Keratinocyte (primary cell): Measurements from ENCODE around the gene ACVR1B. TPM values are rescaled to one million over a fixed set of nuclear protein-coding genes. Genes with fewer than 3 reads are reported as not detected.
A peak's percentile ranks its signal among the peaks of the same experiment; 100 is the strongest.

Experiments
- DNase-seq: peaks from one replicate; pipeline ENCODE4 v3.0.0-alpha.2; 2011; ENCODE audit warnings: low read depth, missing footprints, low spot score
- FAIRE-seq: peaks from 2 replicates; lab custom pipeline; 2011; peaks lifted over from hg19 to GRCh38; lab: Jason Lieb, UNC
- H2AFZ ChIP-seq: 2 replicates; pipeline ENCODE4 v1.6.0; 2012; ENCODE audit warnings: low read length, control low read depth, inconsistent platforms; ENCODE audit not compliant: control insufficient read depth
- H3K27ac ChIP-seq: 2 replicates; pipeline ENCODE4 v1.5.1; 2011; ENCODE audit warnings: low read length; ENCODE audit not compliant: control insufficient read depth, insufficient read depth
- H3K27me3 ChIP-seq: 3 replicates; pipeline ENCODE4 v1.6.0; 2011; ENCODE audit warnings: low read length; ENCODE audit not compliant: control insufficient read depth, insufficient read depth; ENCODE audit errors: extremely low read depth
- H3K36me3 ChIP-seq, 2 experiments: 2 replicates in 1 of 2; 3 replicates in 1 of 2; pipeline ENCODE4 v1.5.1; 2011; ENCODE audit warnings: low read length in 2 of 2, mild to moderate bottlenecking in 1 of 2; ENCODE audit not compliant: control insufficient read depth in 2 of 2, insufficient read depth in 2 of 2; ENCODE audit errors: extremely low read depth in 1 of 2
- H3K4me1 ChIP-seq: 3 replicates; pipeline ENCODE4 v1.5.1; 2011; ENCODE audit warnings: low read length; ENCODE audit not compliant: control insufficient read depth, insufficient read depth; ENCODE audit errors: extremely low read depth
- H3K4me2 ChIP-seq: 3 replicates; pipeline ENCODE4 v1.6.0; 2011; ENCODE audit warnings: low read depth, low read length; ENCODE audit not compliant: control insufficient read depth, insufficient read depth; ENCODE audit errors: extremely low read depth
- H3K4me3 ChIP-seq, 3 experiments: fragments of 200-600 bp in 1 of 3; sonication (generic) in 1 of 3; 2 replicates in 2 of 3; 3 replicates in 1 of 3; pipeline ENCODE4 v1.5.1; 2011 to 2016; ENCODE audit warnings: low read length in 3 of 3, mild to moderate bottlenecking in 3 of 3, control low read depth in 2 of 3, inconsistent platforms in 1 of 3, low read depth in 1 of 3, mixed read lengths in 1 of 3, mixed run types in 1 of 3, moderate library complexity in 1 of 3; ENCODE audit not compliant: control insufficient read depth in 2 of 3, insufficient read depth in 2 of 3; ENCODE audit errors: extremely low read depth in 1 of 3
- H3K79me2 ChIP-seq: 2 replicates; pipeline ENCODE4 v1.6.0; 2012; ENCODE audit warnings: low read length; ENCODE audit not compliant: control insufficient read depth, insufficient read depth
- H3K9ac ChIP-seq: 3 replicates; pipeline ENCODE4 v1.6.0; 2011; ENCODE audit warnings: low read length; ENCODE audit not compliant: control insufficient read depth, insufficient read depth; ENCODE audit errors: extremely low read depth
- H3K9me1 ChIP-seq: 3 replicates; pipeline ENCODE4 v1.6.0; 2011; ENCODE audit warnings: low read length; ENCODE audit not compliant: control insufficient read depth, insufficient read depth; ENCODE audit errors: extremely low read depth
- H3K9me3 ChIP-seq: 2 replicates; pipeline ENCODE4 v1.5.1; 2012; ENCODE audit warnings: low read depth, low read length; ENCODE audit not compliant: control insufficient read depth
- H4K20me1 ChIP-seq: 3 replicates; pipeline ENCODE4 v1.6.0; 2011; ENCODE audit warnings: low read length; ENCODE audit not compliant: control insufficient read depth, insufficient read depth; ENCODE audit errors: extremely low read depth
- EZH2 ChIP-seq: IDR thresholded peaks from one replicate; pipeline ENCODE4 v1.6.1; 2012; ENCODE audit warnings: inconsistent platforms, mild to moderate bottlenecking, low read length, moderate library complexity
- dilution Hi-C: fragments of 300-500 bp; cut with MboI; formaldehyde crosslinking; loops from one replicate; pipeline ENCODE4 v1.7.0; 2020; ENCODE audit warnings: low sequenced_read_pairs; ENCODE audit not compliant: extremely low pct_ligation_motif_present
- polyA plus RNA-seq, 5 experiments: library from polyadenylated mRNA; depleted of rRNA in 3 of 5; stranded (reverse) in 3 of 5; stranded (forward) in 1 of 5; unstranded in 1 of 5; fragments of >200 nt; gene quantifications; 1 replicate in 1 of 5; 2 replicates in 3 of 5; 3 replicates in 1 of 5; pipeline versions ENCODE4 v1.2.1 to v1.2.3, GENCODE V29; 2011 to 2012; ENCODE audit warnings: missing spikeins in 2 of 5, low read depth in 1 of 5, low replicate concordance in 1 of 5
- TF ChIP-seq, protein P1 (sequence below), 3 experiments: IDR thresholded peaks in 1 of 3; conservative IDR thresholded peaks in 1 of 3; optimal IDR thresholded peaks in 1 of 3; 2 replicates in 2 of 3; 3 replicates in 1 of 3; pipeline versions ENCODE3 to v1.5.1; 2011; ENCODE audit warnings: low read length in 3 of 3, mild to moderate bottlenecking in 3 of 3, moderate library complexity in 2 of 3, control low read depth in 1 of 3, inconsistent platforms in 1 of 3; ENCODE audit not compliant: insufficient read depth in 2 of 3; ENCODE audit errors: extremely low read depth in 1 of 3

ACVR1B gene
- polyA plus RNA-seq, 1 donor (not counting 4 experiments of a cell fraction or from before 2014, with no cell fraction given): 12.7 TPM

DNA sequence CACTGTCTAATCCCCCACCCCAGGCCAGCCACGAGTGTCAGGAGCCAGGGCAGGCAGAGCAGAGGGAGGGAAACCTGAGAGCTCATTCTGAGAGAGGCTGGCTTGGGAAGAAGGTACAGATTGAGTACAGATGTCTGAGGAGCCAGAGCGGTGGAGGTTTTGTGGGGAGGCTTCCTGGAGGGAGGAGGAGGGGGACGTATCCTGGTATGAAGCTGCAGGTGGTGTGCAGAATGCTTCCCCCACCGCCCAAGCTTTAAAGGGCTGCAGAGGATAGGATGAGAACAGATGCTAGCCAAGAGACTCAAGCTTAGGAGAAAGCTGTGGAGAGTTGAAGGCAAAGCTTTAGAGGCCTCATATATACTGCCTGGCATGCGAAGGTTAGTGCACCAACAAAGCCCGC is 52.1 kb downstream of the ACVR1B start:
- no peak for DNase-seq
- no peak overlapping the region for H3K4me2 ChIP-seq
- FAIRE-seq: no peak
- no peak overlapping the region for H2AFZ ChIP-seq
- H3K27ac ChIP-seq: no peak overlapping the region
- H3K9ac ChIP-seq: no peak overlapping the region
- no peaks in the 10 kb centered on the region for H3K9me1 ChIP-seq
- peaks cover 3% of the 10 kb centered on the region for H3K4me1 ChIP-seq
- TF ChIP-seq, protein P1, sequence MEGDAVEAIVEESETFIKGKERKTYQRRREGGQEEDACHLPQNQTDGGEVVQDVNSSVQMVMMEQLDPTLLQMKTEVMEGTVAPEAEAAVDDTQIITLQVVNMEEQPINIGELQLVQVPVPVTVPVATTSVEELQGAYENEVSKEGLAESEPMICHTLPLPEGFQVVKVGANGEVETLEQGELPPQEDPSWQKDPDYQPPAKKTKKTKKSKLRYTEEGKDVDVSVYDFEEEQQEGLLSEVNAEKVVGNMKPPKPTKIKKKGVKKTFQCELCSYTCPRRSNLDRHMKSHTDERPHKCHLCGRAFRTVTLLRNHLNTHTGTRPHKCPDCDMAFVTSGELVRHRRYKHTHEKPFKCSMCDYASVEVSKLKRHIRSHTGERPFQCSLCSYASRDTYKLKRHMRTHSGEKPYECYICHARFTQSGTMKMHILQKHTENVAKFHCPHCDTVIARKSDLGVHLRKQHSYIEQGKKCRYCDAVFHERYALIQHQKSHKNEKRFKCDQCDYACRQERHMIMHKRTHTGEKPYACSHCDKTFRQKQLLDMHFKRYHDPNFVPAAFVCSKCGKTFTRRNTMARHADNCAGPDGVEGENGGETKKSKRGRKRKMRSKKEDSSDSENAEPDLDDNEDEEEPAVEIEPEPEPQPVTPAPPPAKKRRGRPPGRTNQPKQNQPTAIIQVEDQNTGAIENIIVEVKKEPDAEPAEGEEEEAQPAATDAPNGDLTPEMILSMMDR (optimal IDR thresholded peaks at IDR 0.05 in 1 of 3, IDR thresholded peaks at IDR 0.05 in 1 of 3, conservative IDR thresholded peaks at IDR 0.05 in 1 of 3; ENCODE audit: extremely low read depth in 1 of 3, insufficient read depth in 2 of 3, low read length in 3 of 3): no peak
- TF ChIP-seq EZH2: no peak
- no peaks in the 10 kb centered on the region for H3K79me2 ChIP-seq
- H3K9me3 ChIP-seq: no peaks in the 10 kb centered on the region
- H3K36me3 ChIP-seq: no peaks in the 10 kb centered on the region
- dilution Hi-C loops: no loop called here
- no peak overlapping the region for H3K4me3 ChIP-seq
- peaks cover 28% of the 10 kb centered on the region for H3K27me3 ChIP-seq
- H4K20me1 ChIP-seq: peaks cover 7% of the 10 kb centered on the region

DNA sequence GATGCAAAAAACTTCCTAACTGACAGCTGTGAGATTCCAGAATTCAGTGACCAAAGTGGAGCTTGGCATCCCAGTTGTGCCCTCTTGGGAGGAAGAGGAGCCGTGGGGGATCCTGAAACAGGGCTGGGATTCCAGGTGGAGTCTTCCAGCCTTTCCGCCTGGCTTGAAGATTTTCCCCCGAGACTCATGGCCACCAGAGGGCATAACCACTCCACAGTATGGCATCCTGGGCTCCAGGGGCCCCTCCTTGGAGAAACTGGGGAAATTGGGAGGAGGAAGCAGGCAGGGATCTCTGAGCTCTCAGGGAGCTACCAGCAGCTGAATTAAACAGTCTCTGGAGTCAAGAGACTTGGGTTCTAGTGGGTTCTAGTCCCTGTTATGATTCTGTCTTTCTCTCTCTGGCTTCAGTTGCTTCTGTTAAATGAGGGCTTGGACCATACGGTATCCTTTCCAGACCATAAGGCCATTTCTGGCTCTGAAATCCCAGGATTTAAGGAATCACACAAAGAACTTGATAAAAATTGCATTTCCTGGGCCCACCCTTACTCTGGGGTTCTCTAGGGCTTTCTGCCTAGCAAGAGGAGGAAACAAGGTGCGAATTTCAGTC is 52.6 kb downstream of the ACVR1B start:
- no peak overlapping the region for H3K27ac ChIP-seq
- TF ChIP-seq, protein P1 (optimal IDR thresholded peaks at IDR 0.05 in 1 of 3, IDR thresholded peaks at IDR 0.05 in 1 of 3, conservative IDR thresholded peaks at IDR 0.05 in 1 of 3; ENCODE audit: extremely low read depth in 1 of 3, insufficient read depth in 2 of 3, low read length in 3 of 3): peak; percentile 74 to 86 (median 81)
- TF ChIP-seq EZH2: no peak
- H3K27me3 ChIP-seq: peaks cover 28% of the 10 kb centered on the region
- H3K9me3 ChIP-seq: no peaks in the 10 kb centered on the region
- peaks cover 3% of the 10 kb centered on the region for H3K9me1 ChIP-seq
- dilution Hi-C loops: no loop called here
- H3K79me2 ChIP-seq: no peaks in the 10 kb centered on the region
- no peak overlapping the region for H3K4me3 ChIP-seq
- H4K20me1 ChIP-seq: peaks cover 7% of the 10 kb centered on the region
- no peaks in the 10 kb centered on the region for H3K36me3 ChIP-seq
- no peak overlapping the region for H2AFZ ChIP-seq
- FAIRE-seq: peak; percentile 46
- H3K4me1 ChIP-seq: peaks cover 3% of the 10 kb centered on the region
- DNase-seq: no peak
- H3K9ac ChIP-seq: no peak overlapping the region
- H3K4me2 ChIP-seq: no peak overlapping the region
